MCF 10A (cell line): ENCODE results near the gene ZFP36. TPM values are rescaled to one million over a fixed set of nuclear protein-coding genes. Genes with fewer than 3 reads are reported as not detected.

Experiments used
- BruUV-seq: library from RNA; stranded (reverse); fragments of 400-500 nt; replicated peaks from 2 replicates; lab custom pipeline; 2021; lab: Mats Ljungman, UMichigan
- CTCF ChIA-PET: fragments of 300-600 bp; sonication (Branson Sonifier 250); formaldehyde crosslinking; extraction: SDS; loops from one replicate; lab custom pipeline; 2021; ENCODE audit warnings: antibody characterized with exemption, inconsistent platforms; lab: Yijun Ruan, JAX
- POLR2A ChIA-PET: fragments of 300-600, 350-650 bp; sonication (Branson Sonifier 250); formaldehyde crosslinking; extraction: SDS; loops from one replicate; lab custom pipeline; 2020; ENCODE audit warnings: antibody characterized with exemption, inconsistent platforms; lab: Yijun Ruan, JAX
- DNase-seq: peaks from one replicate; pipeline ENCODE4 v3.0.0-alpha.2; 2018; ENCODE audit not compliant: unreplicated experiment
- H3K27ac Mint-ChIP-seq: one replicate; pipeline ENCODE4 v1.8.0; 2022; ENCODE audit warnings: mild to moderate bottlenecking, low read depth, mixed read lengths; ENCODE audit not compliant: unreplicated experiment
- H3K27me3 Mint-ChIP-seq: one replicate; pipeline ENCODE4 v1.8.0; 2022; ENCODE audit warnings: mixed read lengths; ENCODE audit not compliant: insufficient read depth, unreplicated experiment
- H3K36me3 Mint-ChIP-seq: one replicate; pipeline ENCODE4 v1.8.0; 2022; ENCODE audit warnings: mild to moderate bottlenecking, moderate library complexity, mixed read lengths; ENCODE audit not compliant: insufficient read depth, unreplicated experiment
- H3K4me1 Mint-ChIP-seq: one replicate; pipeline ENCODE4 v1.8.0; 2022; ENCODE audit warnings: mixed read lengths; ENCODE audit not compliant: insufficient read depth, unreplicated experiment
- H3K4me3 Mint-ChIP-seq: one replicate; pipeline ENCODE4 v1.8.0; 2022; ENCODE audit warnings: mild to moderate bottlenecking, moderate library complexity, mixed read lengths; ENCODE audit not compliant: unreplicated experiment
- H3K9me3 Mint-ChIP-seq: one replicate; pipeline ENCODE4 v1.8.0; 2022; ENCODE audit warnings: mixed read lengths; ENCODE audit not compliant: unreplicated experiment
- intact Hi-C: fragments of 100-400 bp; cut with micrococcal nuclease; formaldehyde crosslinking; loops from 2 replicates; pipeline ENCODE4 v1.14.1; 2022
- total RNA-seq: library from RNA; stranded (reverse); gene quantifications from 2 replicates; pipeline ENCODE4 v1.2.3, GENCODE V29; 2022
- TF ChIP-seq, protein P1 (sequence below): fragments of 200-600 bp; IDR thresholded peaks from one replicate; pipeline ENCODE4 v1.8.0; 2022; ENCODE audit warnings: antibody characterized with exemption, mild to moderate bottlenecking; ENCODE audit not compliant: unreplicated experiment

ZFP36 gene
- total RNA-seq, 1 experiment from 2014 or later, result 98.4 TPM

DNA sequence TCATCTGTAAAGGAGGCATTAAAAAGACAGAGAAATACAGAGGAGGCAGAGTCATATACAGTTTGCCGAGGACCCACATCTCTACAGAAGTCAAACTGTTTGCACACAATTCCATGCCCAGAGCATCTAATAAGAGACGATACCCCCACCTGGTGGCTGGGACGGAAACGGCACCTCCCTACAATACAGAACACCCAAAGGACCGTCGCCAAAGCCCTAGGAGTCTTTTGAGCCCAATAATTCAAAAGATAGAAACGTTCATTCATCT is 5.1 kb downstream of the ZFP36 start:
- intact Hi-C loops, result loop anchor here (1.0 to 2.0 kb wide), 7 partner anchors 9 to 299 kb away; no protein-coding TSS in a partner anchor
- TF ChIP-seq, protein P1, sequence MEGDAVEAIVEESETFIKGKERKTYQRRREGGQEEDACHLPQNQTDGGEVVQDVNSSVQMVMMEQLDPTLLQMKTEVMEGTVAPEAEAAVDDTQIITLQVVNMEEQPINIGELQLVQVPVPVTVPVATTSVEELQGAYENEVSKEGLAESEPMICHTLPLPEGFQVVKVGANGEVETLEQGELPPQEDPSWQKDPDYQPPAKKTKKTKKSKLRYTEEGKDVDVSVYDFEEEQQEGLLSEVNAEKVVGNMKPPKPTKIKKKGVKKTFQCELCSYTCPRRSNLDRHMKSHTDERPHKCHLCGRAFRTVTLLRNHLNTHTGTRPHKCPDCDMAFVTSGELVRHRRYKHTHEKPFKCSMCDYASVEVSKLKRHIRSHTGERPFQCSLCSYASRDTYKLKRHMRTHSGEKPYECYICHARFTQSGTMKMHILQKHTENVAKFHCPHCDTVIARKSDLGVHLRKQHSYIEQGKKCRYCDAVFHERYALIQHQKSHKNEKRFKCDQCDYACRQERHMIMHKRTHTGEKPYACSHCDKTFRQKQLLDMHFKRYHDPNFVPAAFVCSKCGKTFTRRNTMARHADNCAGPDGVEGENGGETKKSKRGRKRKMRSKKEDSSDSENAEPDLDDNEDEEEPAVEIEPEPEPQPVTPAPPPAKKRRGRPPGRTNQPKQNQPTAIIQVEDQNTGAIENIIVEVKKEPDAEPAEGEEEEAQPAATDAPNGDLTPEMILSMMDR, result peak; percentile 76
- H3K36me3 Mint-ChIP-seq, result peaks cover 57% of the 10 kb centered on the region
- no peaks in the 10 kb centered on the region for H3K9me3 Mint-ChIP-seq
- CTCF ChIA-PET, result interaction anchor here (0.6 to 1.9 kb wide), 18 partner anchors 9 to 384 kb away, joined by 3 to 80 read pairs (median 5); partner anchors contain the start of genes IFNL1, MED29, PAF1 and RPS16
- no peaks in the 10 kb centered on the region for H3K27me3 Mint-ChIP-seq
- H3K27ac Mint-ChIP-seq, result peak overlapping the region; percentile 92
- H3K4me1 Mint-ChIP-seq, result peaks cover 26% of the 10 kb centered on the region
- POLR2A ChIA-PET, result interaction anchor here (0.6 to 2.2 kb wide), 18 partner anchors 9 to 300 kb away, joined by 3 to 110 read pairs (median 4); partner anchors contain the start of genes EID2B, MED29, PAF1 and RPS16
- peak overlapping the region; percentile 94 for H3K4me3 Mint-ChIP-seq
- no TSS peak for BruUV-seq
- peak; percentile 97 for DNase-seq

DNA sequence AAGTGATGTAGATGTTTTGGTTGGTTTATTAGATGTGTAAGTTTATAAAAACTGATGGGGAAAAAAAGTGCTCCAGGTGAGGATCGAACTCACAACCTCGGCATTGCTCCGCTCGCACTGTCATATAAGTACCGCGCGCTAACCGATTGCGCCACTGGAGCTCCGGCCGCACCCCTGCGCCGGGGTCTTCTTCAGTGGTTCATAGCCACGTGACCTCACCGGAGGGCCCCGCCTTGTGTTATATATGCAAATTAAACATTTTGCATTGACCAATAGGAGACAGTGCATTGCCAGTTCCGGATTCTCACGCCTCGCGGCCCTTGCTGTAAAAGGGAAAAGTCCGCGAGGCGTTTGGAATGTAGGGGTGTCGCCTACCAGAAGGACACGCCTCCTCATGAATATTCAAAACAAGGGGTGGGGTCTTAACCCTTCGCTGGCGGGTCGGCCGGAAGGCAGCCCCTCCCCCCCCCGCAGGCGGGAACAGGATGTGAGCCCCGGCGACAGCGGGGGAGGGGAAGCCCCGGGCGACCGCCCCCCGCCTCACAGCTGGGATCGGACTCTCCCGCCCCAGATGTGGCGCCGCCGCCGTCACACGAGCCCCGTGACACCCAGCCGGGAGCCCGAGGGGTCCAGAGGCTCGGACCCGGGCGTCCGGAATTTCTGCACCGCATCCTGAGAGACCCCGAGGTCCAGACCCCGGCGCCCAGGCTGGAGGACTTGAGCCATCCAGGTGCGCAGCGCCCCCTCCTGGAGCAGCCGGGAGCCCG is 5.6 kb downstream of the ZFP36 start, which contains the start of gene PLEKHG2:
PLEKHG2 (plus strand) TSS at position 570 of the 767 bp plus-strand sequence. CDS start 1,418 bp downstream, outside the sequence.
- TF ChIP-seq, protein P1, result peak; percentile 94
- peak within 1 kb of the TSS; percentile 92 for H3K27ac Mint-ChIP-seq
- H3K9me3 Mint-ChIP-seq, result no peaks in the 10 kb centered on the region
- intact Hi-C loops, result loop anchor here (1.0 to 2.0 kb wide), 4 partner anchors 10 to 299 kb away; no protein-coding TSS in a partner anchor
- H3K4me3 Mint-ChIP-seq, result peak within 1 kb of the TSS; percentile 94
- H3K4me1 Mint-ChIP-seq, result peaks cover 26% of the 10 kb centered on the region
- DNase-seq, result peak; percentile 100
- ChIA-PET CTCF (interaction anchor here (0.6 to 1.9 kb wide), 13 partner anchors 11 to 384 kb away, joined by 3 to 80 read pairs (median 4); partner anchors contain the start of genes IFNL1, MED29 and PAF1), POLR2A (interaction anchor here (1.0 to 2.2 kb wide), 15 partner anchors 9 to 300 kb away, joined by 3 to 110 read pairs (median 5); partner anchors contain the start of genes EID2B, MED29, PAF1 and RPS16)
- no peaks in the 10 kb centered on the region for H3K27me3 Mint-ChIP-seq
- peaks cover 52% of the 10 kb centered on the region for H3K36me3 Mint-ChIP-seq
- BruUV-seq, result no TSS peak

DNA sequence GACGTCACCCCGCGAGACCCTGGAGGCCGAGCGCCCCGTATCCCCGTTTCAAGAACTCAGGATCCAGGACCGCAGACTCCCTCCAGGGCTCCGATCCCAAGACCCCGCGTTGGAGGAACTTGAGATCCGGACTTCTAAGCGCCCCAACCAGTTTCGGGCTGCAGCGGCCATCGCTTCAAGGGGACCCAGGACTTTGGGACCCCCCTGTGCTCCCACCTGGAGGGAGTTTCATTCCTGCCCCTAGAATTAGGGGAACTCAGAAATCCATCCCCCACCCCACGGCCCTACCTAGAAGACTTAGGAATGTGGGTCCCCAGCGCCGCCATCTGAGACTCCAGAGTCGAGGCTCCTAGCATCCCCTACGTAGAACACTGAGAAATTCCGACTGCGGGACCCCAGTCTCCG is 6.2 kb downstream of the ZFP36 start:
- BruUV-seq, result no TSS peak
- DNase-seq, result no peak
- Mint-ChIP-seq H3K27me3 (no peaks in the 10 kb centered on the region), H3K4me1 (peaks cover 26% of the 10 kb centered on the region), H3K9me3 (no peaks in the 10 kb centered on the region), H3K4me3 (peak overlapping the region; percentile 94), H3K27ac (peak overlapping the region; percentile 92), H3K36me3 (peaks cover 46% of the 10 kb centered on the region)
- intact Hi-C loops, result loop anchor here (1.0 to 2.0 kb wide), 4 partner anchors 11 to 300 kb away; no protein-coding TSS in a partner anchor
- TF ChIP-seq, protein P1, result no peak
- ChIA-PET CTCF (interaction anchor here (1.2 to 1.7 kb wide), 2 partner anchors 15 to 19 kb away, joined by 6 read pairs; no protein-coding TSS in a partner anchor), POLR2A (interaction anchor here (1.1 to 2.2 kb wide), 7 partner anchors 8 to 23 kb away, joined by 4 to 110 read pairs (median 20); partner anchors contain the start of gene RPS16)
